GM21737 (cell line): Measurements from ENCODE around the gene BOLA3.
"Not testable (repeated sequence)": the region's sequence is repeated elsewhere in the genome, so short reads cannot be mapped to it uniquely, and the experiment has no call there.

Source experiments
- ATAC-seq: cut with Tn5 transposase; IDR thresholded peaks from one replicate; pipeline ENCODE4 v1.9.1; 2021; ENCODE audit warnings: mild to moderate bottlenecking, moderate library complexity; ENCODE audit not compliant: unreplicated experiment

Gene BOLA3

GRCh38 chr2:74147727-74148456 lies at the start of gene BOLA3:
Gene BOLA3, minus strand, starts transcription at chr2:74147912. Its CDS starts 38 bp downstream, at chr2:74147874.
- ATAC-seq, result peak; percentile 84

GRCh38 chr2:74197049-74197448 lies 49.3 kb upstream of the BOLA3 start:
- ATAC-seq, result no peak

DNA sequence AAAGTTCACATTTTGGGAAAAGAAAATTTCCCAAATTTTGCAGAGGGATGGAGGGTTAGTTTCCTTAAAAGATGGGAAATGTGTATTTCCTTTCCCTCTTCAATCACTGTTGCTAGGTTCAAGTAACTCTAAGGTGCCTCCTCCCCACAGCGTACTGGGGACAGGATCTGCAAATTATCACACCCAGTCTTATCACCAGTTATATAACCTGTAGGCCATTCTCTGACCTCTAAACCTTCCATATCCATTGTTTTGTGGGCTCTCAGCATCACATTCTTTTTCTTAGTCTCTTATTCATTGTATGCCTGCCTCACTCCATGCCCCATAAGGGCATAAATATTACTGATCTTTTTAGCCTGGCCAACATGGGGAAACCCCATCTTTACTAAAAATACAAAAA lies 47.1 kb upstream of the BOLA3 start:
- ATAC-seq, result no peak

DNA sequence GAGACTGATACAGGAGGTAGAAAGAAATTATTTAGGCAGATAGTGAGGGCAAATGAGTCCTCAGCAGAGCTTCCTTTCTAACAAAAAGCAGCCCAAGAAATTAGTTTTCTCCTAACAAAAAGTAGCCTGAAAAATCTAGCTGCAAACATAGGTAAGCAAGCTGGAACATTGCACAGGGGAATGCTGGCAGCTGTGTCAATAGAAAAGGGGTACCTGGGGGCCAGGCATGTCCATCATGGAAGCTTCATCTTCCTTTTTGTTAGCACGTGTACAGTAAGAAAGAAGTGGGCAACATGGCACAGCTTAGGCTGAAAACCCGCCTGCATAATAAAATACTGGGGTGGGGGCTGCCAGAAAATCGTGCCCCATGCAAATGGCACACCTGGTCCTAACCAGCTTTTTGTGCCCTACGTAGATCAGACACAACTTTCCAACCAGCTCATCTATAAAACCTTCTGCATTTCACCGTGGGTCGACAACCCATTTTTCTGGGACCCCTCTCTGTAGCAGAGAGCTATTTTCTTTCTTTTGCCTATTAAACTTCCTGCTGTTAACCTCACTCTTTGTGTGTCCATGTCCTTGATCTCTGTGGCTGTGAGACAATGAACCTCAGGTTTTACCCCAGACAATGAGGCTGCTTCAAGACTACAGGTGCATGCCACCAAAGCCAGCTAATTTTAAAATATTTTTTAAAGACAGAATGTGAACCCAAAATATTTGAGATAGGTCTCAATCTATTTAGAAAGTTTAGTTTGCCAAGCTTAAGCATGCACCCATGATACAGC lies 44.1 kb upstream of the BOLA3 start:
- ATAC-seq, result no peak

DNA sequence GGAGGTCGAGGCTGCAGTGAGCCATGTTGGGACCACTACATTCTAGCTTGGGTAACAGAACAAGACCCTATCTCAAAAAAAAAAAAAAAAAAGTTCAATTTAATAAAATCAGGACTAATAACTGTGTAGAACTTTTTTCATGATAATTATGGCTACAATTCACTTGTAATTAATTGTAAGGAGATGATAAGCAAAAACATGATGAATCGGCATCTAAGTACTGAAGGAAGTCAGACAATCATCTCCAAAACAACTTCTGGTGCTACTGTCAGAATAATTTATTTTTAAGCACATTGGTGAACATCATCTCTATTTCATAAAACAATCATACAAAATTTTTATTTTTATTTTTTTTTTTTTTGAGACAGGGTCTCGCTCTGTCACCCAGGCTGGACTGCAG lies 41.0 kb upstream of the BOLA3 start:
- no peak for ATAC-seq

GRCh38 chr2:74188018-74188601 lies 40.4 kb upstream of the BOLA3 start:
- no peak for ATAC-seq

- ATAC-seq, result not testable (repeated sequence)
Observed at GRCh38 chr2:74186706-74187105, 39.0 kb upstream of the BOLA3 start.

GRCh38 chr2:74186038-74186437 lies 38.3 kb upstream of the BOLA3 start:
- ATAC-seq, result peak; percentile 47

GRCh38 chr2:74183878-74184277 lies 36.2 kb upstream of the BOLA3 start:
- no peak for ATAC-seq

DNA sequence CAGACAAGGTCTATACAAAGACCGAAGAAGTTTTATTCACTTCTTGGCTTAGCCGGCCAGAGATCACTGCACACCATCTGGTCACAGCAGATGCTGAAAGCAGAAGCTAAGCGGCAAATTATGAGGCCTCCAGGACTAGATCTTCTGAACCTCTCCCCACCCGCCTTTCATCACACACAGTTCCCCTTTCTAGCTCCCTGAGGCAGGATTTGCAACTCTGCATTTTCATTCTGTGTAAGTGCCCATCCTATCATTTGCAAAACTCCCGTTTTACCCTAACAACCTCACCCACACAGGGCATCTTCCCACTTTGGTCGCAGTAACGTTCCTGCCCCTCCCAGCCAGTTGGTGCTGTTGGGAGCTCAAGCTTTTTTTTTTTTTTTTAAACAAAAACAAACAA lies 34.0 kb upstream of the BOLA3 start:
- ATAC-seq, result peak; percentile 33

DNA sequence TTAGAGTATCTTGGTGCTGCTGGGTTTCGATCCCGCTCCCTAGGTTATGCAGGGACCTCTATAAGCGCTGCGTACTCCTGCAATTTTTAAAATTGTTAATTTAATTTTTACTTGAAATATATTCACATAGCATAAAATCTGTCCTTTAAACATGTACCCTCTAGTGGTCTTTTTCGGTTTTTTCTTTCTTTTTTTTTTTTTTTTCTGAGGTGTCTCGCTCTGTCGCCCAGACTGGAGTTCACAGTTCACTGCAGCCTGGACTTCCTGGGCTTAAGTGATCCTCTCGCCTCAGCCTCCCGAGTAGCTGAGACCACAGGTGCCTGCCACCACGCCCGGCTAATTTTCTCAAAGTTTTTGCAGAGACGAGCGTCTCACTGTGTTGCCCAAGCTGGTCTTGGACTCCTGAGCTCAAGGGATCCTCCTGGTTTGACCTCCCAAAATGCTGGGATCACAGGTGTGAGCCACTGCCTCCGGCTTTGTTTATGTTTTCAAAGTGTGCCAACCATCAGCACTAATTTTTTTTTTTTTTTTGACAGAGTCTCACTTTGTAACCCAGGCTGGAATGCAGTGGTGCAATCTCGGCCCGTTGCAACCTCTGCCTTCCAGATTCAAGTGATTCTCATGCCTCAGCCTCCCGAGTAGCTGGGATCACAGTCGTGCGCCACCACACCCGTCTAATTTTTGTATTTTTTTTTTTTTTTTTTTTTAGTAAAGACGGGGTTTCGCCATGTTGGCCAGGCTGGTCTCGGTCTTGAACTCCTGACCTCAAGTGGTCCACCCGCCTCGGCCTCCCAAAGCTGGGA lies 31.6 kb upstream of the BOLA3 start:
- peak; percentile 0 for ATAC-seq

DNA sequence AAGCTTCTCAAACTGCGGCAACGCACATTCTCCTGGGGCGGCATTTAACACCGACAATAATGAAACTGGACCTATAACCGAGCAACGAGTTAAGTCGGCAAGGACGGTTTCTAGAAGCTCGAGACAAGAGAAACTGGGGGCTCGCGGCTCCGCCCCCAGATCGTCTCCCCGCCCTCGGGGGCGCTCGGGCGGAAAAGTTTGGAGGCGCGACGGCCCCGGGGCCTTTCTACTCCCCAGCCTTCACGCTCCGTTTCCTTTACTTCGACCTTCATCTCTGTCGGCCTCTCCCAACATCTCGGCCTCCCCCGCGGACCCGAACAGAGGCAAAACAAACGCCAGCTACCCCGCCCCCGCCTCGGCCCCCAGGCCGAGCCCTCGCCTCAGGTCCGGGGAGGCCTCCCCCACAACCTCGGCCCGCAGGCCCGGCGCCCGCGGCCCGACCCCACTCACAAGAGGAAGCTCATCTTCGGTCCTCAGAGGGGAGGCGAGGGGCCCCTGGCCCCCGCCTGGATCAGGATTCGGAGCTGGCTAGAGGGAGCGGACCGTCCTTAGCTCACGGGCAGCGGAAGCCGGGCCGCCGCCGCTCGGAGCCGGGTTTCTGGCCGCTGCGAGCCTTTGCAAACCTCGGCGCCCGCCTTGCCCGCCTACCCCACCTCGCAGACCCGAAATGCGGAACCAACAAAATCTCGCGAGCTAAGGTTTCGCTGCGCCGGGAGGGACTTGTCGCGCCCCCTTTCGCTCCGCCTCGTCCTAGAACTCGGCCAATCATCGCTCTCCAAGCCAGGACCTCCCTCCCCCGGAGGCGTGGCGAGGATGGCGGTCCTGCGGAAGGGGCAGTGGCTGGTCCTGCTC lies 30.7 kb upstream of the BOLA3 start, which contains the start of gene MOB1A:
Gene MOB1A, minus strand, starts transcription at position 669 of the 852 bp plus-strand sequence. Its CDS starts 205 bp downstream, at position 464.
- ATAC-seq, result peak; percentile 80

DNA sequence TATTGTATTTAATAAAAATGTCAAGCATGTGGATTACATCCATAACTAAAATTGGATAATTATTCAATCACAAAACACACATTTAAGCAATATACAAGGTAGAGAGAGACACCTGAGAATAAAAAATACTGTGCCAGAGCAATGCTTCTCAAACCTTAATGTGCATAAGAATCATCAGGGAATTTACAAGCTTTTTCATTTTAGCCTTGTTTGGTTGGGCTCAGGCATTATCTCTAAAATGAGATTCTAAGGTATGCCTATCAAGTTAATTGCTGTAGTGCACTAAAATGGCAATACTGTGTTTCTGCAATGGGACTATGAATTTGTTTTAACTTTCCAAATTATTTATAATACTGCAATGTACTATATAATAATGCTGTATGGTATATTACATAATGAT lies 30.0 kb upstream of the BOLA3 start:
- ATAC-seq, result no peak

DNA sequence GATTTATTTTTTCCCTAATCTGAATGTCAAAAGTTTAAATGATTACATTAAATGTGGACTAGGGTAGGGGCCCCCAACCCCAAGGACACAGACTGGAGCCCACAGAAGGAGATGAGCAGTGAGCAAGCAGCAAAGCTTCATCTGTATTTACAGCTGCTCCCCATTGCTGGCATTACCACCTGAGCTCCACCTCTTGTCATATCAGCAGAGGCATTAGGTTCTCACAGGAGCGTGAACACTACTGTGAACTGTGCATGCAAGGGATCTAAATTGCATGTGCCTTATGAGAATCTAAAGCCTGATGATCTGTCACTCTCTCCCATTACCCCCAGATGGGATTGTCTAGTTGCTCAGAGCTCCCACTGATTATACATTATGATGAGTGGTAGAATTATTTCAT lies 27.2 kb upstream of the BOLA3 start:
- ATAC-seq, result no peak

DNA sequence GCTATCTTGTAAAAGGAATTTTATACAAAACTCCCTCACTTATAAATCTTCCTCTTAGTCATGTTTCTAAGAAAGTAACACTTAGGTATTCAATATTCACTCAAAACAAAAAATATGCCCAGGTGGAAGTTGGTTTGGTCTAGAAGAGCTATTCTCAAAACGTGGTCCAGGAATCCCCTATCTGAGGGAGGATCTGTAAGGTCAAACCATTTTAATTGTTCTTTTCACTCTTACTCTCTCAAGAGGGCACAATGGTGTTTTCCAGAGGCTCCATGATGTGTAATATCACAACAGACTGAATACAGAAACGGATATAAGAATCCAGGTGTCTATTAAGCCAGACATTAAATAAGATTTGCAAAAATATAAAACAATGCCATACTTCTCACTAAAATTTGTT lies 21.0 kb upstream of the BOLA3 start:
- ATAC-seq, result no peak

- ATAC-seq, result no peak
Observed at GRCh38 chr2:74164761-74165160, 17.0 kb upstream of the BOLA3 start.

GRCh38 chr2:74162951-74163350 lies 15.2 kb upstream of the BOLA3 start:
- ATAC-seq, result no peak

DNA sequence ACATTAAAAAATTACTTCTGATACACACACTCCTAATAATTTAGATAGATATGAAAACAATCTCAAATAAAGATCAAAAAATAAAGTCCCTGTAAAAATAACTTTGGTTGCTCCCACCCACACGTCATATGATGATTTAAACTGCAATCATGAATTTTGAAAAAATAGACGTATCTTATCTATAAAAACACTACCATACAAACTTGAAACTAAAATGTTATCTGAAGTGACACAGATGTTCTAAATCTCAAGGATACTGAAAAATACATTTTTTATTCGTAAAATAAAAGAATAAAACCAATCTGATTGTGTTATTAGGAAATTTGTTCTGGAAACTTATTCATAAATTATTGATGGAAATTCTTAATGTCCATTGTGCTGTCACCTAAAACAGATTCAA lies 8.1 kb upstream of the BOLA3 start:
- no peak for ATAC-seq

- ATAC-seq, result no peak
Observed at GRCh38 chr2:74152954-74153353, 5.2 kb upstream of the BOLA3 start.
